Suprapubic skin (tissue), 4 donors: ENCODE data around the gene MDK. TPM values are rescaled to one million over a fixed set of nuclear protein-coding genes. Genes with fewer than 3 reads are reported as not detected.

Source experiments
- DNase-seq, 2 donors: peaks; one replicate each; pipeline ENCODE4 v3.0.0-alpha.2; 2019; ENCODE audit warnings: low spot score in 2 of 2
- H3K27ac ChIP-seq: fragments of 200-600 bp; sonication (generic); one replicate; pipeline ENCODE4 v1.5.1; 2019
- H3K27me3 ChIP-seq: fragments of 200-600 bp; sonication (generic); one replicate; pipeline ENCODE4 v1.5.1; 2019
- H3K36me3 ChIP-seq: fragments of 200-600 bp; sonication (generic); one replicate; pipeline ENCODE4 v1.5.1; 2019
- H3K4me1 ChIP-seq: fragments of 200-600 bp; sonication (generic); one replicate; pipeline ENCODE4 v1.5.1; 2019
- H3K4me3 ChIP-seq: fragments of 200-600 bp; sonication (generic); one replicate; pipeline ENCODE4 v1.5.1; 2019; ENCODE audit warnings: mild to moderate bottlenecking
- H3K9me3 ChIP-seq: fragments of 200-600 bp; sonication (generic); one replicate; pipeline ENCODE4 v1.5.1; 2019
- CTCF ChIP-seq, 2 donors: fragments of 200-600 bp in 1 of 2; fragments of 450-650 bp in 1 of 2; sonication (generic) in 1 of 2; IDR thresholded peaks; one replicate each; pipeline ENCODE4 v1.5.1; 2016 to 2019; ENCODE audit warnings: antibody characterized with exemption in 2 of 2, mild to moderate bottlenecking in 1 of 2, moderate library complexity in 1 of 2
- EP300 ChIP-seq: sonication (generic); formaldehyde crosslinking; IDR thresholded peaks from one replicate; pipeline ENCODE4 v1.6.1; 2017; ENCODE audit warnings: antibody characterized with exemption
- POLR2A ChIP-seq, 2 donors: fragments of 450-650 bp; IDR thresholded peaks; one replicate each; pipeline ENCODE4 v1.6.1; 2017; ENCODE audit warnings: antibody characterized with exemption in 2 of 2, mild to moderate bottlenecking in 2 of 2, moderate library complexity in 2 of 2
- POLR2AphosphoS5 ChIP-seq, 3 donors: sonication (generic); formaldehyde crosslinking; IDR thresholded peaks; one replicate each; pipeline ENCODE4 v1.6.1; 2017; ENCODE audit warnings: antibody characterized with exemption in 3 of 3
- WGBS: methylation state at CpG from one replicate; pipeline ENCODE4 v1.1.5; 2018; 5-methylcytosine and 5-hydroxymethylcytosine counted together
- total RNA-seq, 4 donors: library from RNA; depleted of rRNA; stranded (reverse); fragments of >200 nt; gene quantifications; one replicate each; pipeline ENCODE4 v1.1.0, GENCODE V29; 2016

The MDK gene
- 10 to 100 TPM in 3 of 4 donors, 1 to 10 TPM in 1; 9.1 to 22.6 (median 13.9) TPM for total RNA-seq

GRCh38 chr11:46381048-46381818 lies at the start of gene MDK:
TSS of gene MDK (plus strand) at chr11:46381669. CDS start at chr11:46382058, 389 bp downstream.
- peak within 1 kb of the TSS; percentile 79 for H3K27ac ChIP-seq
- no peaks in the 10 kb centered on the region for H3K27me3 ChIP-seq
- no peaks in the 10 kb centered on the region for H3K9me3 ChIP-seq
- DNase-seq, result peak in 1 of 2 donors; percentile 68
- no CpG with 5 or more reads among the region's 96 CpGs for WGBS
- peaks cover 27% of the 10 kb centered on the region for H3K36me3 ChIP-seq
- H3K4me1 ChIP-seq, result peaks cover 33% of the 10 kb centered on the region
- H3K4me3 ChIP-seq, result peak within 1 kb of the TSS; percentile 70
- no peak for TF ChIP-seq POLR2AphosphoS5 (IDR thresholded peaks at IDR 0.05)
- TF ChIP-seq EP300, result no peak
- no peak for TF ChIP-seq CTCF (IDR thresholded peaks at IDR 0.05)
- TF ChIP-seq POLR2A (IDR thresholded peaks at IDR 0.05), result no peak

- H3K27ac ChIP-seq, result no peak overlapping the region
- no peaks in the 10 kb centered on the region for H3K36me3 ChIP-seq
- TF ChIP-seq CTCF (IDR thresholded peaks at IDR 0.05) (no peak), POLR2AphosphoS5 (IDR thresholded peaks at IDR 0.05) (no peak), POLR2A (IDR thresholded peaks at IDR 0.05) (no peak), EP300 (no peak)
- H3K4me1 ChIP-seq, result peaks cover 24% of the 10 kb centered on the region
- WGBS, result 35% methylated on average over 8 of the region's 8 CpGs
- no peaks in the 10 kb centered on the region for H3K9me3 ChIP-seq
- peak overlapping the region; percentile 59 for H3K4me3 ChIP-seq
- DNase-seq, result no peak
- peaks cover 30% of the 10 kb centered on the region for H3K27me3 ChIP-seq
Measured at GRCh38 chr11:46332093-46332567, 49.3 kb upstream of the MDK start.

GRCh38 chr11:46332568-46333393 lies 48.7 kb upstream of the MDK start:
- Histone ChIP-seq H3K4me3 (peak overlapping the region; percentile 59), H3K27ac (no peak overlapping the region), H3K36me3 (no peaks in the 10 kb centered on the region), H3K27me3 (peaks cover 30% of the 10 kb centered on the region), H3K9me3 (no peaks in the 10 kb centered on the region), H3K4me1 (peaks cover 24% of the 10 kb centered on the region)
- TF ChIP-seq POLR2AphosphoS5 (IDR thresholded peaks at IDR 0.05) (no peak), EP300 (no peak), POLR2A (IDR thresholded peaks at IDR 0.05) (no peak), CTCF (IDR thresholded peaks at IDR 0.05) (no peak)
- DNase-seq, result no peak
- WGBS, result no CpG with 5 or more reads among the region's 99 CpGs

GRCh38 chr11:46333394-46333947 lies 48.0 kb upstream of the MDK start:
- Histone ChIP-seq H3K36me3 (no peaks in the 10 kb centered on the region), H3K9me3 (no peaks in the 10 kb centered on the region), H3K27me3 (peaks cover 30% of the 10 kb centered on the region), H3K4me1 (peaks cover 30% of the 10 kb centered on the region), H3K4me3 (peak overlapping the region; percentile 59), H3K27ac (no peak overlapping the region)
- 24% methylated on average over 13 of the region's 25 CpGs for WGBS
- TF ChIP-seq POLR2AphosphoS5 (IDR thresholded peaks at IDR 0.05), result no peak
- no peak for TF ChIP-seq POLR2A (IDR thresholded peaks at IDR 0.05)
- no peak for TF ChIP-seq CTCF (IDR thresholded peaks at IDR 0.05)
- no peak for TF ChIP-seq EP300
- DNase-seq, result no peak
